ENCODE results near the gene MYBBP1A. TPM values are rescaled to one million over a fixed set of nuclear protein-coding genes. Genes with fewer than 3 reads are reported as not detected.
A peak's percentile ranks its signal among the peaks of the same experiment; 100 is the strongest.
"Not testable (repeated sequence)": the region's sequence is repeated elsewhere in the genome, so short reads cannot be mapped to it uniquely, and the experiment has no call there.

Gene MYBBP1A
- total RNA-seq, 2 experiments from 2014 or later: 72.4 to 94.3 TPM

GRCh38 chr17:4584917-4585637 lies 29.9 kb upstream of the MYBBP1A start:
- Mint-ChIP-seq H3K4me1 (peaks cover 3% of the 10 kb centered on the region), H3K27me3 (peaks cover 55% of the 10 kb centered on the region), H3K36me3 (no peaks in the 10 kb centered on the region), H3K27ac (no peak overlapping the region), H3K4me3 (no peak overlapping the region), H3K9me3 (ENCODE audit: low read depth) (no peaks in the 10 kb centered on the region)
- CTCF ChIA-PET: interaction anchor here (1.9 kb wide), 1 partner anchor 18 kb away, joined by 9 read pairs; no protein-coding TSS in a partner anchor
- ATAC-seq: no peak
- no peak for DNase-seq

GRCh38 chr17:4584101-4584916 lies 29.1 kb upstream of the MYBBP1A start, which contains the start of gene SMTNL2:
TSS of gene SMTNL2 (plus strand) at chr17:4584529. CDS start at chr17:4584606, 77 bp downstream.
- Mint-ChIP-seq H3K4me3 (peak within 1 kb of the TSS; percentile 11), H3K9me3 (ENCODE audit: low read depth) (no peaks in the 10 kb centered on the region), H3K36me3 (no peaks in the 10 kb centered on the region), H3K4me1 (peaks cover 3% of the 10 kb centered on the region), H3K27ac (no peak within 1 kb of the TSS), H3K27me3 (peaks cover 55% of the 10 kb centered on the region)
- CTCF ChIA-PET: interaction anchor here (1.1 to 1.9 kb wide), 3 partner anchors 11 to 42 kb away, joined by 3 to 9 read pairs (median 3); no protein-coding TSS in a partner anchor
- DNase-seq (no peak), ATAC-seq (peak; percentile 63)

- H3K36me3 Mint-ChIP-seq: no peaks in the 10 kb centered on the region
- ATAC-seq (peak; percentile 39), DNase-seq (no peak)
- H3K4me1 Mint-ChIP-seq: peaks cover 3% of the 10 kb centered on the region
- H3K4me3 Mint-ChIP-seq: peak overlapping the region; percentile 11
- peaks cover 55% of the 10 kb centered on the region for H3K27me3 Mint-ChIP-seq
- no peak overlapping the region for H3K27ac Mint-ChIP-seq
- CTCF ChIA-PET: interaction anchor here (1.1 to 1.9 kb wide), 3 partner anchors 10 to 43 kb away, joined by 3 to 9 read pairs (median 3); no protein-coding TSS in a partner anchor
- no peaks in the 10 kb centered on the region for H3K9me3 Mint-ChIP-seq (ENCODE audit: low read depth)
Observed at GRCh38 chr17:4583782-4584100, 28.6 kb upstream of the MYBBP1A start.

- ATAC-seq: no peak
- no peak for DNase-seq
- CTCF ChIA-PET: interaction anchor here (1.1 to 1.9 kb wide), 3 partner anchors 10 to 43 kb away, joined by 3 to 9 read pairs (median 3); no protein-coding TSS in a partner anchor
- H3K4me3 Mint-ChIP-seq: no peak overlapping the region
- no peak overlapping the region for H3K27ac Mint-ChIP-seq
- peaks cover 55% of the 10 kb centered on the region for H3K27me3 Mint-ChIP-seq
- no peaks in the 10 kb centered on the region for H3K9me3 Mint-ChIP-seq (ENCODE audit: low read depth)
- H3K4me1 Mint-ChIP-seq: peaks cover 3% of the 10 kb centered on the region
- no peaks in the 10 kb centered on the region for H3K36me3 Mint-ChIP-seq
Observed at GRCh38 chr17:4583206-4583605, 28.0 kb upstream of the MYBBP1A start.

GRCh38 chr17:4582691-4583090 lies 27.5 kb upstream of the MYBBP1A start:
- CTCF ChIA-PET: interaction anchor here (0.6 kb wide), 1 partner anchor 68 kb away, joined by 3 read pairs; no protein-coding TSS in a partner anchor
- DNase-seq (no peak), ATAC-seq (no peak)
- Mint-ChIP-seq H3K9me3 (ENCODE audit: low read depth) (no peaks in the 10 kb centered on the region), H3K4me1 (peaks cover 3% of the 10 kb centered on the region), H3K36me3 (no peaks in the 10 kb centered on the region), H3K4me3 (no peak overlapping the region), H3K27ac (no peak overlapping the region), H3K27me3 (peaks cover 55% of the 10 kb centered on the region)

- Mint-ChIP-seq H3K9me3 (ENCODE audit: low read depth) (no peaks in the 10 kb centered on the region), H3K36me3 (no peaks in the 10 kb centered on the region), H3K4me1 (peaks cover 3% of the 10 kb centered on the region), H3K4me3 (no peak overlapping the region), H3K27ac (no peak overlapping the region), H3K27me3 (peaks cover 51% of the 10 kb centered on the region)
- CTCF ChIA-PET: interaction anchor here (0.6 kb wide), 1 partner anchor 69 kb away, joined by 3 read pairs; no protein-coding TSS in a partner anchor
- no peak for DNase-seq
- no peak for ATAC-seq
Observed at GRCh38 chr17:4582101-4582501, 26.9 kb upstream of the MYBBP1A start.

- peaks cover 36% of the 10 kb centered on the region for H3K27me3 Mint-ChIP-seq
- DNase-seq: no peak
- peaks cover 3% of the 10 kb centered on the region for H3K4me1 Mint-ChIP-seq
- CTCF ChIA-PET: interaction anchor here (0.8 kb wide), 1 partner anchor 13 kb away, joined by 3 read pairs; no protein-coding TSS in a partner anchor
- H3K4me3 Mint-ChIP-seq: no peak overlapping the region
- no peak for ATAC-seq
- no peaks in the 10 kb centered on the region for H3K9me3 Mint-ChIP-seq (ENCODE audit: low read depth)
- no peak overlapping the region for H3K27ac Mint-ChIP-seq
- no peaks in the 10 kb centered on the region for H3K36me3 Mint-ChIP-seq
Observed at GRCh38 chr17:4580291-4580690, 25.1 kb upstream of the MYBBP1A start.

GRCh38 chr17:4579678-4580077 lies 24.5 kb upstream of the MYBBP1A start:
- H3K9me3 Mint-ChIP-seq (ENCODE audit: low read depth): no peaks in the 10 kb centered on the region
- no peak overlapping the region for H3K4me3 Mint-ChIP-seq
- H3K27me3 Mint-ChIP-seq: peaks cover 33% of the 10 kb centered on the region
- CTCF ChIA-PET: no interaction called here
- H3K27ac Mint-ChIP-seq: no peak overlapping the region
- peaks cover 3% of the 10 kb centered on the region for H3K4me1 Mint-ChIP-seq
- DNase-seq (no peak), ATAC-seq (no peak)
- no peaks in the 10 kb centered on the region for H3K36me3 Mint-ChIP-seq

GRCh38 chr17:4578349-4578748 lies 23.2 kb upstream of the MYBBP1A start:
- peaks cover 27% of the 10 kb centered on the region for H3K27me3 Mint-ChIP-seq
- H3K36me3 Mint-ChIP-seq; ATAC-seq; H3K9me3 Mint-ChIP-seq (ENCODE audit: low read depth); CTCF ChIA-PET; H3K27ac Mint-ChIP-seq; H3K4me1 Mint-ChIP-seq; H3K4me3 Mint-ChIP-seq; DNase-seq: not testable (repeated sequence)

GRCh38 chr17:4577386-4577993 lies 22.3 kb upstream of the MYBBP1A start:
- no peaks in the 10 kb centered on the region for H3K36me3 Mint-ChIP-seq
- H3K27me3 Mint-ChIP-seq: peaks cover 24% of the 10 kb centered on the region
- CTCF ChIA-PET: interaction anchor here (1.6 kb wide), 1 partner anchor 11 kb away, joined by 5 read pairs; no protein-coding TSS in a partner anchor
- DNase-seq (no peak), ATAC-seq (no peak)
- H3K27ac Mint-ChIP-seq: no peak overlapping the region
- H3K9me3 Mint-ChIP-seq (ENCODE audit: low read depth): no peaks in the 10 kb centered on the region
- H3K4me1 Mint-ChIP-seq: peaks cover 14% of the 10 kb centered on the region
- no peak overlapping the region for H3K4me3 Mint-ChIP-seq

GRCh38 chr17:4576729-4577322 lies 21.6 kb upstream of the MYBBP1A start:
- H3K4me1 Mint-ChIP-seq: peaks cover 14% of the 10 kb centered on the region
- H3K4me3 Mint-ChIP-seq: no peak overlapping the region
- no peak for DNase-seq
- H3K9me3 Mint-ChIP-seq (ENCODE audit: low read depth): no peaks in the 10 kb centered on the region
- no peaks in the 10 kb centered on the region for H3K36me3 Mint-ChIP-seq
- ATAC-seq: no peak
- no peak overlapping the region for H3K27ac Mint-ChIP-seq
- H3K27me3 Mint-ChIP-seq: peaks cover 19% of the 10 kb centered on the region
- CTCF ChIA-PET: interaction anchor here (1.6 kb wide), 1 partner anchor 10 kb away, joined by 5 read pairs; no protein-coding TSS in a partner anchor

- Mint-ChIP-seq H3K4me3 (no peak overlapping the region), H3K27ac (no peak overlapping the region), H3K9me3 (ENCODE audit: low read depth) (no peaks in the 10 kb centered on the region), H3K36me3 (no peaks in the 10 kb centered on the region), H3K4me1 (peaks cover 14% of the 10 kb centered on the region), H3K27me3 (peaks cover 18% of the 10 kb centered on the region)
- no peak for ATAC-seq
- CTCF ChIA-PET: interaction anchor here (1.6 kb wide), 1 partner anchor 10 kb away, joined by 5 read pairs; no protein-coding TSS in a partner anchor
- no peak for DNase-seq
Observed at GRCh38 chr17:4576161-4576558, 21.0 kb upstream of the MYBBP1A start.

All from activated CD8-positive, alpha-beta memory T cell treated with anti-CD3 and anti-CD28 coated beads, Interleukin-2, amount 10 ng/mL, durations not matched to agents 7 days and 5 days (primary cell).